Measurements from ENCODE around the gene MCM7. TPM values are rescaled to one million over a fixed set of nuclear protein-coding genes. Genes with fewer than 3 reads are reported as not detected.
A peak's percentile ranks its signal among the peaks of the same experiment; 100 is the strongest.

MCM7 gene
- total and polyA plus RNA-seq, 2 of the 13 experiments (the other 11 are each of a cell fraction or from before 2014, with no cell fraction given): 84.5 to 214 TPM

DNA sequence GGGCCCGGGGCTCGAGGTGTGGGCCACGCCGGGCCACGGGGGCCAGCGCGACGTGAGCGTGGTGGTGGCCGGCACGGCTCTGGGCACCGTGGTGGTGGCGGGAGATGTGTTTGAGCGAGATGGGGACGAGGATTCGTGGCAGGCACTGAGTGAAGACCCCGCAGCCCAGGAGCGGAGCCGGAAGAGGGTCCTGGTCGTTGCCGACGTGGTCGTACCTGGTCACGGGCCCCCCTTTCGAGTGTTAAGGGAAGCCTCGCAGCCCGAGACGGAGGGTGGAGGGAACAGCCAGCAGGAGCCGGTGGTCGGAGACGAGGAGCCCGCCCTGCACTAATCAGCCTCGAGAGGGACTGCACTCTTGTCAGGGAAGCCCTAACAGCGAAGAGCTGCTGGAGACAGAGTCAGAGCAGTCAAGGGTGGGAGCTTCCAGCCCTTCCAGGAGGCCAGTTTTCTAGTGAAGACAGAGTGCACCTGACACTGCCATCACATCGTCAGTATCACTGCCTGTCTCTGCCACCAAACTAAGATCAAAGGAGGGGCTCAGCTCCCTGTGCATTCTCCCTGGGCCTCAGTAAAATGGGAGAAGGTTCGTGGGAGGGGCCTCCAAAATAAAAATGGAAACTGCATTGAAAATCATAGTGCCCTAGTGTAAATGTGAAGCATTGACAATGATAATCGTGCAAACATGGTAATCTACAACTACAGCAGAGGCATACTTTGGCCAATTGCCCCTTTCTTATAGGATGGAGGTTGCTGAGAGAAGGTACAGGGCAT lies 26.9 kb upstream of the MCM7 start (continued):
- TF ChIP-seq, protein P1, sequence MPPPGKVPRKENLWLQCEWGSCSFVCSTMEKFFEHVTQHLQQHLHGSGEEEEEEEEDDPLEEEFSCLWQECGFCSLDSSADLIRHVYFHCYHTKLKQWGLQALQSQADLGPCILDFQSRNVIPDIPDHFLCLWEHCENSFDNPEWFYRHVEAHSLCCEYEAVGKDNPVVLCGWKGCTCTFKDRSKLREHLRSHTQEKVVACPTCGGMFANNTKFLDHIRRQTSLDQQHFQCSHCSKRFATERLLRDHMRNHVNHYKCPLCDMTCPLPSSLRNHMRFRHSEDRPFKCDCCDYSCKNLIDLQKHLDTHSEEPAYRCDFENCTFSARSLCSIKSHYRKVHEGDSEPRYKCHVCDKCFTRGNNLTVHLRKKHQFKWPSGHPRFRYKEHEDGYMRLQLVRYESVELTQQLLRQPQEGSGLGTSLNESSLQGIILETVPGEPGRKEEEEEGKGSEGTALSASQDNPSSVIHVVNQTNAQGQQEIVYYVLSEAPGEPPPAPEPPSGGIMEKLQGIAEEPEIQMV (CRISPR knock-in tag; IDR thresholded peaks at IDR 0.05; ENCODE audit: low read depth): no peak; the same call in 1 of the 2 replicates

DNA sequence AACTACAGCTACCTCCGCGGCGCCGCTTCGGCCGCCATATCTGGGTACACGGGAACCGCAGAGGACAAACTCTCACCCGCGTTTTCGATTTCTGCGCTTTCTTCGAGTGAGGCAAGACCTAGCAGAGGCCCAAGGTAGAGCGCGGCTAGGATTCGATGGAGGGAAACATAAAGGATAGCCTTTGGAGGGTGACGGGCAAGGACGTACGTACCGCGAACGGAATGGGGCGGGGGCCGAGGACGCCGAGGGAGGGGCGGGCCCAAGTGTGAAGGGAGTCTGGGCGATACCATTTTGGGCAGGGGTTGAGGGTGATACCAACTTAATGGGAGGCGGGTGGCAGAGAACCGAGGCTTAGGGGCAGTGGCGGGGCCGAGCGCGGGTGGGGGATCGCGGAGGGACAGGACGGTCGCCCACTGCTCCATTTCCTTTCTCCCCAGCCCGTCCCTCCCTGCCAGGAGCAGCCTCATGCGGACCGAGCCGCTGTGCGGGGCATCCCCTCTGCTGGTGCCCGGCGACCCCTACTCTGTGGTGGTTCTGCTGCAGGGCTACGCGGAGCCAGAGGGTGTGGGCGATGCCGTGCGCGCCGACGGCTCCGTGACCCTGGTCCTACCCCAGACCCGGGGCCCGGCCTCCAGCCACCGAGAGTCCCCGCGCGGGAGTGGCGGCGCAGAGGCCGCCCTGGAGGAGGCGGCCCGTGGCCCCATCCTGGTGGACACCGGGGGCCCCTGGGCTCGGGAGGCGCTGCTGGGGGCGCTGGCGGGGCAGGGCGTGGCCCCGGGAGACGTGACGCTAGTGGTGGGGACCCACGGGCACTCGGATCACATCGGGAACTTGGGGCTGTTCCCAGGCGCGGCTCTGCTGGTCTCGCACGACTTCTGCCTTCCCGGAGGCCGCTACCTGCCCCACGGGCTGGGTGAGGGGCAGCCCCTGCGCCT lies 26.0 kb upstream of the MCM7 start, which contains the start of gene MBLAC1:
MBLAC1 (plus strand) TSS at position 37 of the 935 bp plus-strand sequence; CDS start at position 466, 429 bp downstream.
- ChIA-PET POLR2A (interaction anchor here (0.9 to 3.5 kb wide), 6 partner anchors 21 to 309 kb away, joined by 3 to 48 read pairs (median 6); partner anchors contain the start of genes AP4M1, COPS6, LAMTOR4 and MCM7), CTCF (ENCODE audit: low intra/inter-chr PET ratio, low total read pairs) (no interaction called here)
- FAIRE-seq: peak; percentile 77
- peak within 1 kb of the TSS; percentile 74 for H3K4me2 ChIP-seq (ENCODE audit: low read depth, low read length)
- H3K27me3 ChIP-seq (ENCODE audit: control insufficient read depth in 1 of 2, insufficient read depth in 2 of 2, low read length in 2 of 2): no peaks in the 10 kb centered on the region
- peak; percentile 79 for DNase-seq (ENCODE audit: low spot score)
- H3K36me3 ChIP-seq (replicated peaks in 1 of 2; ENCODE audit: control insufficient read depth in 1 of 2, insufficient read depth in 2 of 2, low read length in 2 of 2): no peaks in the 10 kb centered on the region
- no peaks in the 10 kb centered on the region for H4K20me1 ChIP-seq (ENCODE audit: insufficient read depth, low read length)
- peak within 1 kb of the TSS; percentile 88 for H3K9ac ChIP-seq (ENCODE audit: insufficient read depth, low read depth, low read length)
- H3K4me3 ChIP-seq (replicated peaks in 1 of 3; ENCODE audit: insufficient read depth in 1 of 3, low read depth in 2 of 3, low read length in 3 of 3): peak within 1 kb of the TSS; percentile 74 to 92 (median 84)
- no peaks in the 10 kb centered on the region for H3K9me3 ChIP-seq (ENCODE audit: low read length)
- BruUV-seq (replicated peaks): no TSS peak
- intact Hi-C loops (cut with micrococcal nuclease; ENCODE audit: unreplicated experiment) (loop anchor here (5.0 kb wide), 1 partner anchor 45 kb away; the partner anchor contains the start of gene ZNF3), in situ Hi-C loops (cut with HindIII; ENCODE audit: extremely low pct_ligation_motif_present, low pct_unique_long_range_greater_than_20kb) (no loop called here)
- 0% methylated on average over 27 of the region's 85 CpGs for WGBS (ENCODE audit: low lambda C conversion rate)
- H3K27ac ChIP-seq (ENCODE audit: extremely low read length, insufficient read depth, low read length): peak within 1 kb of the TSS; percentile 96
- no peak within 1 kb of the TSS for H2AFZ ChIP-seq (ENCODE audit: low read length)
- peaks cover 5% of the 10 kb centered on the region for H3K79me2 ChIP-seq (ENCODE audit: insufficient read depth, low read length)
- ATAC-seq: peak; percentile 56
- H3K4me1 ChIP-seq (ENCODE audit: insufficient read depth, low read length): peaks cover 55% of the 10 kb centered on the region
- TF ChIP-seq ZNF446 (CRISPR knock-in tag; IDR thresholded peaks at IDR 0.05) (no peak; the same call in 1 of the 2 replicates), MNT (IDR thresholded peaks at IDR 0.05) (no peak), MAX (IDR thresholded peaks at IDR 0.05) (peak; percentile 3; the same call in 1 of the 2 replicates), MIER2 (CRISPR knock-in tag; IDR thresholded peaks at IDR 0.05) (no peak), FOXA1 (IDR thresholded peaks at IDR 0.05) (no peak), FOXA1 (CRISPR knock-in tag; IDR thresholded peaks at IDR 0.05) (no peak)
- TF ChIP-seq, protein P2, sequence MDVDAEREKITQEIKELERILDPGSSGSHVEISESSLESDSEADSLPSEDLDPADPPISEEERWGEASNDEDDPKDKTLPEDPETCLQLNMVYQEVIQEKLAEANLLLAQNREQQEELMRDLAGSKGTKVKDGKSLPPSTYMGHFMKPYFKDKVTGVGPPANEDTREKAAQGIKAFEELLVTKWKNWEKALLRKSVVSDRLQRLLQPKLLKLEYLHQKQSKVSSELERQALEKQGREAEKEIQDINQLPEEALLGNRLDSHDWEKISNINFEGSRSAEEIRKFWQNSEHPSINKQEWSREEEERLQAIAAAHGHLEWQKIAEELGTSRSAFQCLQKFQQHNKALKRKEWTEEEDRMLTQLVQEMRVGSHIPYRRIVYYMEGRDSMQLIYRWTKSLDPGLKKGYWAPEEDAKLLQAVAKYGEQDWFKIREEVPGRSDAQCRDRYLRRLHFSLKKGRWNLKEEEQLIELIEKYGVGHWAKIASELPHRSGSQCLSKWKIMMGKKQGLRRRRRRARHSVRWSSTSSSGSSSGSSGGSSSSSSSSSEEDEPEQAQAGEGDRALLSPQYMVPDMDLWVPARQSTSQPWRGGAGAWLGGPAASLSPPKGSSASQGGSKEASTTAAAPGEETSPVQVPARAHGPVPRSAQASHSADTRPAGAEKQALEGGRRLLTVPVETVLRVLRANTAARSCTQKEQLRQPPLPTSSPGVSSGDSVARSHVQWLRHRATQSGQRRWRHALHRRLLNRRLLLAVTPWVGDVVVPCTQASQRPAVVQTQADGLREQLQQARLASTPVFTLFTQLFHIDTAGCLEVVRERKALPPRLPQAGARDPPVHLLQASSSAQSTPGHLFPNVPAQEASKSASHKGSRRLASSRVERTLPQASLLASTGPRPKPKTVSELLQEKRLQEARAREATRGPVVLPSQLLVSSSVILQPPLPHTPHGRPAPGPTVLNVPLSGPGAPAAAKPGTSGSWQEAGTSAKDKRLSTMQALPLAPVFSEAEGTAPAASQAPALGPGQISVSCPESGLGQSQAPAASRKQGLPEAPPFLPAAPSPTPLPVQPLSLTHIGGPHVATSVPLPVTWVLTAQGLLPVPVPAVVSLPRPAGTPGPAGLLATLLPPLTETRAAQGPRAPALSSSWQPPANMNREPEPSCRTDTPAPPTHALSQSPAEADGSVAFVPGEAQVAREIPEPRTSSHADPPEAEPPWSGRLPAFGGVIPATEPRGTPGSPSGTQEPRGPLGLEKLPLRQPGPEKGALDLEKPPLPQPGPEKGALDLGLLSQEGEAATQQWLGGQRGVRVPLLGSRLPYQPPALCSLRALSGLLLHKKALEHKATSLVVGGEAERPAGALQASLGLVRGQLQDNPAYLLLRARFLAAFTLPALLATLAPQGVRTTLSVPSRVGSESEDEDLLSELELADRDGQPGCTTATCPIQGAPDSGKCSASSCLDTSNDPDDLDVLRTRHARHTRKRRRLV (CRISPR knock-in tag; IDR thresholded peaks at IDR 0.05): no peak
- TF ChIP-seq, protein P3, sequence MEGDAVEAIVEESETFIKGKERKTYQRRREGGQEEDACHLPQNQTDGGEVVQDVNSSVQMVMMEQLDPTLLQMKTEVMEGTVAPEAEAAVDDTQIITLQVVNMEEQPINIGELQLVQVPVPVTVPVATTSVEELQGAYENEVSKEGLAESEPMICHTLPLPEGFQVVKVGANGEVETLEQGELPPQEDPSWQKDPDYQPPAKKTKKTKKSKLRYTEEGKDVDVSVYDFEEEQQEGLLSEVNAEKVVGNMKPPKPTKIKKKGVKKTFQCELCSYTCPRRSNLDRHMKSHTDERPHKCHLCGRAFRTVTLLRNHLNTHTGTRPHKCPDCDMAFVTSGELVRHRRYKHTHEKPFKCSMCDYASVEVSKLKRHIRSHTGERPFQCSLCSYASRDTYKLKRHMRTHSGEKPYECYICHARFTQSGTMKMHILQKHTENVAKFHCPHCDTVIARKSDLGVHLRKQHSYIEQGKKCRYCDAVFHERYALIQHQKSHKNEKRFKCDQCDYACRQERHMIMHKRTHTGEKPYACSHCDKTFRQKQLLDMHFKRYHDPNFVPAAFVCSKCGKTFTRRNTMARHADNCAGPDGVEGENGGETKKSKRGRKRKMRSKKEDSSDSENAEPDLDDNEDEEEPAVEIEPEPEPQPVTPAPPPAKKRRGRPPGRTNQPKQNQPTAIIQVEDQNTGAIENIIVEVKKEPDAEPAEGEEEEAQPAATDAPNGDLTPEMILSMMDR (CRISPR knock-in tag; IDR thresholded peaks at IDR 0.05): 0 out of 2 replicates have a peak, but pooled peaks have one; percentile 7

Data from HepG2 (cell line).